GM23338 (cell line): ENCODE results near the gene ACSS3.

ENCODE experiments used
- CREB1 ChIP-seq: fragments of 250-450 bp; sonication (Bioruptor Pico); IDR thresholded peaks from 2 replicates; pipeline ENCODE4 v1.5.0; 2020; ENCODE audit warnings: low read depth, mild to moderate bottlenecking, moderate library complexity
- CTCF ChIP-seq, 2 experiments: fragments of 200-600 bp in 1 of 2; sonication (generic) in 1 of 2; conservative IDR thresholded peaks; 2 replicates each; pipeline versions ENCODE4 v1.5.1 to v1.6.1; 2016 to 2017; ENCODE audit warnings: antibody characterized with exemption in 2 of 2, low read depth in 2 of 2, mild to moderate bottlenecking in 2 of 2, moderate library complexity in 1 of 2
- EZH2 ChIP-seq: fragments of 200-600 bp; sonication (generic); IDR thresholded peaks from one replicate; pipeline ENCODE4 v1.8.0; 2017; ENCODE audit warnings: antibody characterized with exemption, mild to moderate bottlenecking, low read depth; ENCODE audit not compliant: unreplicated experiment
- POLR2AphosphoS5 ChIP-seq: IDR thresholded peaks from 2 replicates; pipeline ENCODE4 v1.6.1; 2016; ENCODE audit warnings: antibody characterized with exemption, low read depth

- TF ChIP-seq CTCF (conservative IDR thresholded peaks at IDR 0.05; ENCODE audit: low read depth in 2 of 2) (no peak), POLR2AphosphoS5 (no peak), EZH2 (no peak), CREB1 (no peak)
Measured at GRCh38 chr12:81255947-81256346, 178.1 kb downstream of the ACSS3 start.
